ENCODE measurements around the gene DNAH9.
"Not testable (repeated sequence)": the region's sequence is repeated elsewhere in the genome, so short reads cannot be mapped to it uniquely, and the experiment has no call there.

DNAH9 gene

GRCh38 chr17:11900655-11901054 lies 302.4 kb downstream of the DNAH9 start:
- no peak for DNase-seq (ENCODE audit: low read depth, low spot score)

GRCh38 chr17:11901931-11902330 lies 303.7 kb downstream of the DNAH9 start:
- no peak for DNase-seq (ENCODE audit: low read depth, low spot score)

DNA sequence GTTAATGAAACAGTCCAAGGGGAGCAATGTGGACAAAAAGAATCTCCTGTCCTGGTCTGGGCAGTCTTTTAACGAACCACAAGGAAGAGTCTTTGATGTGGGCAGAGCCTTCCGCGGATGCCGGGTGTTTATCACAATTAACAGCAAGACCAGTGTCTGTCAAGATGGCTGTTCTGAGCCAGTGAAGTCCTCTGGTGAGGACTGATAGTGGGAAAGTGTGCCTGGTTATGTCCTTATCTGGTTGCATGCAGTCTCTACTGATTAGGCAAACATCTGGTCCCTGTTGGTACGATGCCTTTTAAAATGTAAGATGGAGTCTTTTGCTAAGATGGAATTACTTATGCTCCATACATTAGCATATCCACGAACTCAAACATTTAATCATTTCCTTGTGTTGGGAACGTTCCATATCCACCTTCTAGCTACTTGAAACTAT lies 310.5 kb downstream of the DNAH9 start:
- DNase-seq (ENCODE audit: low read depth, low spot score): no peak

GRCh38 chr17:11909348-11909747 lies 311.1 kb downstream of the DNAH9 start:
- DNase-seq (ENCODE audit: low read depth, low spot score): no peak

GRCh38 chr17:11916091-11916490 lies 317.8 kb downstream of the DNAH9 start:
- no peak for DNase-seq (ENCODE audit: low read depth, low spot score)

DNA sequence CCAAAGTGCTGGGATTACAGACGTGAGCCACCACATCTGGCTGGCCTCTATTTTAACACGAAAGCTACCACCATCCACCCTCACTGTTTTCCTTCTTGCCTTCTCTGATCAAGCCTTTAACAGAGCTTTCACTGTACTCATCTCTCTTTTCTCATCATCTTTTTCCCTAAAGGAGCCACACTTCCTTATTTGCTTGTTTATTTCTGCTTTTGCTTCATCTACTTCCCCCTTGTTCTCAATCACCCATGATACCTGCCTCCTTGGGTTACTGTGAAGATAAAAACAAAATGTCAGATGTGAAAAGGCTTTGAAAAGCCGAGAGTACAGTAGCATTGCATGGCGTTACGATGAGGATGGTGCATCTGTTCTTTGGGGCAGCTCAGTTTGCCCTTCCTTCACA lies 319.1 kb downstream of the DNAH9 start:
- no peak for DNase-seq (ENCODE audit: low read depth, low spot score)

- no peak for DNase-seq (ENCODE audit: low read depth, low spot score)
Measured at GRCh38 chr17:11921296-11921695, 323.0 kb downstream of the DNAH9 start.

GRCh38 chr17:11922638-11923037 lies 324.4 kb downstream of the DNAH9 start:
- no peak for DNase-seq (ENCODE audit: low read depth, low spot score)

- DNase-seq (ENCODE audit: low read depth, low spot score): no peak
Measured at GRCh38 chr17:11924076-11924475, 325.8 kb downstream of the DNAH9 start.

DNA sequence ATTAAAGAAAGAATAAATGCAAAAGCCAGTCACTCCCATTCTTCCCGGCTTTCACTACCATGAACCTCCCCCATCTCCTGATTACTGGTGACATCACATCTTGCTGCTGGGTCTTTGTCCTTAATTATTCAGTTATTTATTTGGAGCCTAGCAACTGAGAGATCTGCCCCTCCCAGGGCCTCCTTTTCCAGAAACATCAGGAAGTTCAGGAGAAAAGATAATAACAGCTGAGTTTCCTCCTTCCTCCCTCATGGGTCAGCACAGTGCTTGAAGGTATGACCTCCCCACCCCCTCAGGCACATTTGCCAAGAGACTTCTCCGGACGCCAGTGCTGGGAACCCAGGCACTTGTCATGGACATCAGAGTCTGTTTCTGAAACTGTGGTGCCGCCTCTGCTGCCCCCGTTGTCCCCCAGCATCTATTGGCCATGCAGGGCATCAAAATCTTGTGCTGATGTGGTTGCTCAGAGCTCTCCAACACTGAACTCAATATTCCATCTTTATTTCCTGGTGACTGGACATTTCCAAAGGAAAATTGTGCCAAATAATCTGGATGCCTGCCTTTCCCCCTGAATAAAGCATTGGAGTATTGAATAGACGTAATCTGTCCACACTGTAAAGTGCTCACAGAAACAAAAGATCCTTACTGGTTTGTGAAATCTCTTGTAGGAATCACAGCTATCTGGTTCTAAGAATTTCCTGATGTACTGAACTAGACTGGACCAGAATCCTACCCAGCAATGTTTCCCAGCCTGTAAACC lies 327.2 kb downstream of the DNAH9 start:
- DNase-seq (ENCODE audit: low read depth, low spot score): no peak

GRCh38 chr17:11928436-11928835 lies 330.2 kb downstream of the DNAH9 start:
- DNase-seq (ENCODE audit: low read depth, low spot score): no peak

DNA sequence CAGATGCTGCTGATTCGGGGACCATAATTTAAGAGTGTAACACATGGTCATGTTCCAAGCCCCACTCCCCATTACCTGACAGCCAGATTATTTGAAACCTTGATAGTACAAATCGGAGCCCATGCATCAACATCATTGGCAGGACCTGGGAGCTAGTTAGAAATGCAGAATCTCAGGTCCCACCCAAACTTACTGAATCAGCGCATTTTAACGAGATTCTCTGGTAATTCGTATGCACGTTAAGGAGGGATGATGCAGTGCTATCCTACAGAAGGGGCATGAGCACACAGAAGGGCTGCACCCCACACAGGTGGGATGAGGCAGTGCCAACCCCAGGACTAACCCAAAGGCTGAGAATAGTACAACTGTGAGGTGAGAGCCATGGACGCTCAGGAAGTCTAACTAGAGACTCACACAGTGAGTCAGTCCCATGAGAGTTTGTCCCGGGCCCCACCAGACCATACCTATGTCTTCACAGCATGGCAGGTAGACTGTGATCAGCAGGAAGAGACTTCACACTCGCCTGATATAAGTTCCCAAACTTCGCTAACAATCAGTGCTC lies 334.1 kb downstream of the DNAH9 start:
- no peak for DNase-seq (ENCODE audit: low read depth, low spot score)

DNA sequence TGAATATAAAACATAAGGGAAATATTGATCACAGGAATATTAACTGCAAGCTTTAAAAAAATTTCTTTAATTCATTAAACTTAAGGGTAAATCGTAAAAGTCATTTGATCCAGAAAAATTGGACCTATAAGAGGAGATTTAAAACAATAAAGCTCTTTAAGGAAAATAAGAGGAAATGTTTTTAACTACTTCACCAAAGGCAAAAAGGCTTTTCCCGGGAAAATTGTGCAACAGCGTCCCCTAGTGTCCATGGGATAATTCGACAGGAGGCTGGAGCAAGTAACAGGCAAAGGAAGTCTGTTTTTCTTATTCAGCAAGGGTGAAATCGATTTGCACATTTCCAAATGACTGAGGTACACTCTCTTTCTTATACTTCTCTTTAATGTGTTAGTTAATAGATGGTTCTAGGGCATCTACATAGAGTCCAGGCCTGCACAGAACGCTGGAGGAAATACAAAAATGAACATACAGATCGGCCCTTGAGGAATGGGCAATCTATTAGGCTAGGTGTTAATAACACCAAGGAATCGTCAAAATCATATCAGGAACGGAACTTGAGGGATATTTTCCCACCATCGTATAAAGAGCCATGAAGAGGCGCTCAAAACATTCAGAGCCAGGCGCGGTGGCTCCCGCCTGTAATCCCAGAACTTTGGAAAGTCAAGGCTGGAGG lies 337.6 kb downstream of the DNAH9 start:
- DNase-seq (ENCODE audit: low read depth, low spot score): no peak

DNA sequence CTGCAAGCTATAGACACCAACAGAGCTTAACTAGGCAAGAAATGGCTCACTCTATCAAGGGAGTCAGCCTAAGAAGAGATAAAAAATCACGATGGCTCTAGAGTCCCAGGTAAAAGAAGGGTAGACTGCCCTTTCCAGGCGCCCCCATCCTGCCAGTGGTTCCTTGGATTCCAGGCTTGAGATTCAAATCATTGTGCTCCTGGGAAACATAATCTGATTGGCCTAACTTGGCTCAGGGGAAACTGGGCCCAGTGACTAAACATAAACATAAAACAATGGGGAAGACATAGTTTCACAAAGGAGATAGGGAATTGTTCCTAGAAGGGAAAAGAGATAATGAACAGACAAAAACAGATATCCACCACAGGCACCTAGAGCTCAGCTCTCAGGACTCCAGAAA lies 342.6 kb downstream of the DNAH9 start:
- no peak for DNase-seq (ENCODE audit: low read depth, low spot score)

DNA sequence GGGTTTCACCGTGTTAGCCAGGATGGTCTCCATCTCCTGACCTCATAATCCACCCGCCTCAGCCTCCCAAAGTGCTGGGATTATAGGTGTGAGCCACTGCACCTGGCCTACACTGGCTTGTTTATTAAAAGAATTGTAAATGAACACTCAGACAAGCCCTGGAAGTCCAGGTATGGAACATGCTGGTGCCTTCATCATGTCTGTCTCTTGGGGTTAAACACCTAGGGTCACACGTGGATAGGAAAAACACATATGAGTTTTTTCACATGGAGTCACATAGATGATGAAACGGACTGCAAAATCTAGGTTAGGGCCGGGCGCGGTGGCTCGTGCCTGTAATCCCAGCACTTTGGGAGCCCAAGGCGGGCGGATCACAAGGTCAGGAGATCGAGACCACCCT lies 344.8 kb downstream of the DNAH9 start:
- DNase-seq (ENCODE audit: low read depth, low spot score): not testable (repeated sequence)

- DNase-seq (ENCODE audit: low read depth, low spot score): no peak
Measured at GRCh38 chr17:11943759-11944347, 345.6 kb downstream of the DNAH9 start.

DNA sequence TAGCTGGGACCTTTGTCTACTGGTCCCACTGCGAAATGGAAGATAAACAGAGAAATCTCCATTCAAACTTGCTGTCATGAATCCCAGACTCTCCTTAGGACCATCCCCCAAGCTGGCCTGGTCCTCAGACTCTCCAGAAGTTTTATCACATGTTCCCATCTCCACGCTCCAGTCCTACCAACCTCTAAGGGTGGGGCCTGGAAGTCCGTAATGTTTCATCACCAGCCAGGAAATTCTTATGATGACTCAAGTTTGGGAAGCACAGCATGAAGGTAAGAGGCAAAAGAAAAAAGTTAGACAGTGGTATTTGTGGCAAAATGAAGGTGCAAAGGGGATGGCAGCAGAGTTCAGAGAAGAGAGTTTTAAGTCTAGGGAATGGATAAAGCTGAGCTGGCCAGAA lies 346.3 kb downstream of the DNAH9 start:
- DNase-seq (ENCODE audit: low read depth, low spot score): no peak

GRCh38 chr17:11948789-11949188 lies 350.5 kb downstream of the DNAH9 start:
- no peak for DNase-seq (ENCODE audit: low read depth, low spot score)

- not testable (repeated sequence) for DNase-seq (ENCODE audit: low read depth, low spot score)
Measured at GRCh38 chr17:11949571-11949970, 351.3 kb downstream of the DNAH9 start.

GRCh38 chr17:11950771-11951519 lies 352.7 kb downstream of the DNAH9 start:
- no peak for DNase-seq (ENCODE audit: low read depth, low spot score)

DNA sequence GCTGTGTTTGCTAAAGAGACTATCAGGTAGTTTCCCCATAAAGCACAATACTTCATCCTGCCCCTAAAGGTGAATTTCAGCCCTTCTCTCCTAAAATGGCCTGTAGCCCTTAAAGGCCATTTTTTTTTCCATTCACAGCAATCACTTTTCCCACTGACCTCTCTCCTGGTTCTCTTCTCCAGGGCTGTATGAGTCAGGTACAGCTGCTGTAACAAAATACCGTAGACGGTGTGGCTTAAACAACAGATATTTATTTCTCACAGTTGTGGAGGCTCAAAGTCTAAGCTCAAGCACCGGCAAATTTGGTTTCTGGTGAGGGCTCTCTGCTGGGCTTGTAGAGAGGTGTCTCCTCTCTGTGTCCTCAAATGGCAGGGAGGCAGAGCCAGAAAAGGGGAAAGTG lies 354.3 kb downstream of the DNAH9 start:
- DNase-seq (ENCODE audit: low read depth, low spot score): no peak

DNA sequence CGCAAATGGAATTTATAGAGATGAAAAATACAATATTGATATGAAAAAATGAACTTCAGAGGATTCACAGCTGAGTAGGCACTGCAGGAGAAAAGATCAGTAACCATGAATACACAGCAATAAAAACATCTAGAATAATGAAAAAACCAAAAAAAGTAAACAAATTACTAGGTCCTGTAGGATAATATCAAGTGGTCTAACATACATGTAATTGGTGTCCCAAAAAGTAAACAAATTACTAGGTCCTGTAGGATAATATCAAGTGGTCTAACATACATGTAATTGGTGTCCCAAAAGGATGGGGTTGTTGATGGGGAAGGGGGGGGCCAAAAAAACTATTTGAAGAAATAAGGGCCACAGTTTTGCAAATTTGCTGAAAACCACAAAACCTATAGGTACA lies 355.7 kb downstream of the DNAH9 start:
- no peak for DNase-seq (ENCODE audit: low read depth, low spot score)
